ENCODE results near the gene FOCAD.

FOCAD gene, protein sequence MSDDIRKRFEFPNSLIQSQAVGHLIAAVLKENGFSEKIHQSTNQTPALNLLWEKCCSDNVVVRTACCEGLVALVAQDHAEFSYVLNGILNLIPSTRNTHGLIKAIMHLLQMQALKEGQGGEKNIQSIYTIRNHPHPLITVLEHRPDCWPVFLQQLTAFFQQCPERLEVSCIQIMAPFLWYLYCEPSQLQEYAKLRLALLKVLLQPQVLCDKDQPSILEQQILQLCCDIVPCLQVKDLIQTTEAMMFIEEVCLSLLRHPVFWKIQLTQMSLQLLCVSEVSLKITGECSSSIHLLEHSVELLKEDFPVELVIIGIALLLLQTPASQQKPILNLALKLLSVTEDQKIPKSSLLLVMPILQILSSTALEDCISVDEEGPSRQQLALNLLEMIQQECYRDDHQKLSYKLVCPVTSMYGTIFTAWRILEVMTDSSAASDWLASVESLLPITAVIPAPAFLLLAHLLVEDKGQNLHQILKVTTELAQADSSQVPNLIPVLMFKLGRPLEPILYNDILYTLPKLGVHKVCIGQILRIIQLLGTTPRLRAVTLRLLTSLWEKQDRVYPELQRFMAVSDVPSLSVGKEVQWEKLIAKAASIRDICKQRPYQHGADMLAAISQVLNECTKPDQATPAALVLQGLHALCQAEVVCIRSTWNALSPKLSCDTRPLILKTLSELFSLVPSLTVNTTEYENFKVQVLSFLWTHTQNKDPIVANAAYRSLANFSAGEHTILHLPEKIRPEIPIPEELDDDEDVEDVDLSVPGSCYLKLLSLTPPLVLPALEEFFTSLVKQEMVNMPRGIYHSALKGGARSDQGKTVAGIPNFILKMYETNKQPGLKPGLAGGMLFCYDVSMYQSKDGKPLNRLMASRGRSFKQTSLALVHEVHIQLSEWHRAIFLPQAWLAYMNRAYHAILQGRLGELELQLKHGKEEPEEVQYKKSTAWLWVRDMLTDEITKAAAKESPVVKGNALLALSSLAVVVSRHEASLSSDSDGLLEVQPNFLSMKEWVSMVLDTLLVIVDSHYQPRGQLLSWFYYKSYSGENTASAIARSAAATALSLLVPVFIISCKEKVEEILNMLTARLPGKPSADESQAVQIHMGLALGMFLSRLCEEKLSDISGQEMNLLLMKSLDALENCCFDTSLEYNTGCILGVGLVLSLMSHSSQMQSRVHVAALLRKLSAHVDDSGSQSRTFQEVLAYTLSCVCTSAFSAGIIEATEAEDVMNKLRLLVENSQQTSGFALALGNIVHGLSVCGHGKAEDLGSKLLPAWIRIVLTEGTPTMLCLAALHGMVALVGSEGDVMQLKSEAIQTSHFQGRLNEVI (N-terminal part only)

DNA sequence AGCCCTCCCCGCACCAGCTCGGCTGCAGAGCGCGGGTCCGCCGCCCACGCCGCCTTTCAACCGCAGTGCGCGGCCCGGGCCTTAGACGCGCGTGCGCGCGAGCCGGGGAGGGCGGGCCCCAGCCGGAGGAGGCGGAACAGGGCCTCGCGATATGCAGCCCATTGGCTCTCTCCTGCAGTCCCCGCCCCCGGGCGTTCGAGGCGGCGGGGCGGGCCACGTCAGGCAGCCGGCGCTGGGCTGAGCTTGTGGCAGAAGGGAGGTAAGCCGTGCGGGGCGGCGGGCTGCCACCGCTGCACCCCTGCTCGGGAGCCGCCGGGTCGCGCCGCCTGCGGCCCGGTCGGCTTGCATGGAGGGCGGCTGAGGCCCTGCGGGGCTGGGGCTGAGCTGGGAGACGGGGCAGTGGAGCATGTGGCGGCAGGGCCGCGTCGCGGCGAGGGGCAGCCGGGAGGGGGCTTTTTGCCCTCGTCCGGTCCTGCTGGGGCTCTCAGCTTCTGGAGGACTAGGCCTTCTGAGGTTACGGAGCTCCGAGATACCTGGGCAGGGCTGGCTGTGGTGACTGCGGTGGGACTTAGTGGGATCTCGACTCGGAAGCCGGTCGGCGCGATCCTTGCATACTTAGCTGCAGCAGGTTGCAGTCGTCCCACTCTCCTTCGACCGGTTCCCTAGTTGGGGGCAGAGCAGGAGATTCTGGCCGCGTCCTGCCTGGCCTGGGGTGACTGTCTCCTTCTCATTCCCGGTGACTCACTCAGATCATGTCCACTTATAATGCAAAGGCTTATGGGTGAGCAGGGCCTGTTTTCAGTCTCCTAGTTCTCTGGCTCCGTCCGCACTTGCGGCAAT is at the start of gene FOCAD:
FOCAD (plus strand) TSS at position 225 of the 840 bp plus-strand sequence. CDS start 31,095 bp downstream, outside the sequence.
- Histone ChIP-seq H3K36me3 (ENCODE audit: control insufficient read depth in 2 of 2, insufficient read depth in 1 of 2, low read length in 2 of 2) (no peaks in the 10 kb centered on the region), H3K27ac (ENCODE audit: extremely low read depth, low read depth, low read length) (peak within 1 kb of the TSS; percentile 91), H3K4me1 (ENCODE audit: control insufficient read depth, insufficient read depth, low read length) (peaks cover 8% of the 10 kb centered on the region; the same call in 1 of the 2 replicates), H3K9me3 (ENCODE audit: control insufficient read depth, insufficient read depth, low read depth, low read length) (no peaks in the 10 kb centered on the region), H3K4me3 (ENCODE audit: low read depth, low read length) (peak within 1 kb of the TSS; percentile 87)
- POLR2A ChIA-PET: interaction anchor here (0.5 to 2.3 kb wide), 42 partner anchors 8 to 1453 kb away, joined by 3 to 53 read pairs (median 5); partner anchors contain the start of gene MLLT3
- CTCF ChIA-PET: interaction anchor here (0.5 to 1.5 kb wide), 10 partner anchors 14 to 200 kb away, joined by 3 to 6 read pairs (median 4); no protein-coding TSS in a partner anchor
- TF ChIP-seq ZNF302 (tag by site-specific recombination; IDR thresholded peaks at IDR 0.05; ENCODE audit: low read depth) (no peak), ZNF114 (tag by site-specific recombination; IDR thresholded peaks at IDR 0.05) (no peak), EGR2 (tag by site-specific recombination; IDR thresholded peaks at IDR 0.05; ENCODE audit: low read depth) (peak; percentile 40; the same call in 1 of the 2 replicates), SCRT2 (tag by site-specific recombination; IDR thresholded peaks at IDR 0.05) (no peak), ZBTB17 (tag by site-specific recombination; IDR thresholded peaks at IDR 0.05) (peak; percentile 81), ZNF416 (tag by site-specific recombination; IDR thresholded peaks at IDR 0.05) (no peak), MEIS1 (CRISPR knock-in tag; IDR thresholded peaks at IDR 0.05; ENCODE audit: borderline replicate concordance) (no peak), GFI1B (tag by site-specific recombination; IDR thresholded peaks at IDR 0.05) (no peak), IKZF3 (tag by site-specific recombination; IDR thresholded peaks at IDR 0.05) (no peak), RBAK (tag by site-specific recombination; IDR thresholded peaks at IDR 0.05) (no peak), ZNF404 (tag by site-specific recombination; IDR thresholded peaks at IDR 0.05) (no peak), HOXD13 (CRISPR knock-in tag; IDR thresholded peaks at IDR 0.05; ENCODE audit: borderline replicate concordance) (no peak), ZSCAN16 (tag by site-specific recombination; IDR thresholded peaks at IDR 0.05) (no peak), ZNF600 (tag by site-specific recombination; IDR thresholded peaks at IDR 0.05) (peak; percentile 84), ZNF23 (tag by site-specific recombination; IDR thresholded peaks at IDR 0.05; ENCODE audit: borderline replicate concordance) (no peak)
- TF ChIP-seq, protein P1, sequence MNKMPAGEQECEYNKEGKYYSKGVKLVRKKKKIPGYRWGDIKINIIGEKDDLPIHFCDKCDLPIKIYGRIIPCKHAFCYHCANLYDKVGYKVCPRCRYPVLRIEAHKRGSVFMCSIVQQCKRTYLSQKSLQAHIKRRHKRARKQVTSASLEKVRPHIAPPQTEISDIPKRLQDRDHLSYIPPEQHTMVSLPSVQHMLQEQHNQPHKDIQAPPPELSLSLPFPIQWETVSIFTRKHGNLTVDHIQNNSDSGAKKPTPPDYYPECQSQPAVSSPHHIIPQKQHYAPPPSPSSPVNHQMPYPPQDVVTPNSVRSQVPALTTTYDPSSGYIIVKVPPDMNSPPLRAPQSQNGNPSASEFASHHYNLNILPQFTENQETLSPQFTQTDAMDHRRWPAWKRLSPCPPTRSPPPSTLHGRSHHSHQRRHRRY (tag by site-specific recombination; IDR thresholded peaks at IDR 0.05): no peak
- TF ChIP-seq, protein P2, sequence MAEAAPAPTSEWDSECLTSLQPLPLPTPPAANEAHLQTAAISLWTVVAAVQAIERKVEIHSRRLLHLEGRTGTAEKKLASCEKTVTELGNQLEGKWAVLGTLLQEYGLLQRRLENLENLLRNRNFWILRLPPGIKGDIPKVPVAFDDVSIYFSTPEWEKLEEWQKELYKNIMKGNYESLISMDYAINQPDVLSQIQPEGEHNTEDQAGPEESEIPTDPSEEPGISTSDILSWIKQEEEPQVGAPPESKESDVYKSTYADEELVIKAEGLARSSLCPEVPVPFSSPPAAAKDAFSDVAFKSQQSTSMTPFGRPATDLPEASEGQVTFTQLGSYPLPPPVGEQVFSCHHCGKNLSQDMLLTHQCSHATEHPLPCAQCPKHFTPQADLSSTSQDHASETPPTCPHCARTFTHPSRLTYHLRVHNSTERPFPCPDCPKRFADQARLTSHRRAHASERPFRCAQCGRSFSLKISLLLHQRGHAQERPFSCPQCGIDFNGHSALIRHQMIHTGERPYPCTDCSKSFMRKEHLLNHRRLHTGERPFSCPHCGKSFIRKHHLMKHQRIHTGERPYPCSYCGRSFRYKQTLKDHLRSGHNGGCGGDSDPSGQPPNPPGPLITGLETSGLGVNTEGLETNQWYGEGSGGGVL (tag by site-specific recombination; IDR thresholded peaks at IDR 0.05): no peak; the same call in 1 of the 2 replicates
- TF ChIP-seq, protein P3, sequence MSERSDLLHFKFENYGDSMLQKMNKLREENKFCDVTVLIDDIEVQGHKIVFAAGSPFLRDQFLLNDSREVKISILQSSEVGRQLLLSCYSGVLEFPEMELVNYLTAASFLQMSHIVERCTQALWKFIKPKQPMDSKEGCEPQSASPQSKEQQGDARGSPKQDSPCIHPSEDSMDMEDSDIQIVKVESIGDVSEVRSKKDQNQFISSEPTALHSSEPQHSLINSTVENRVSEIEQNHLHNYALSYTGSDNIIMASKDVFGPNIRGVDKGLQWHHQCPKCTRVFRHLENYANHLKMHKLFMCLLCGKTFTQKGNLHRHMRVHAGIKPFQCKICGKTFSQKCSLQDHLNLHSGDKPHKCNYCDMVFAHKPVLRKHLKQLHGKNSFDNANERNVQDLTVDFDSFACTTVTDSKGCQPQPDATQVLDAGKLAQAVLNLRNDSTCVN (tag by site-specific recombination; optimal IDR thresholded peaks at IDR 0.05): peak; percentile 79
- TF ChIP-seq, protein P4, sequence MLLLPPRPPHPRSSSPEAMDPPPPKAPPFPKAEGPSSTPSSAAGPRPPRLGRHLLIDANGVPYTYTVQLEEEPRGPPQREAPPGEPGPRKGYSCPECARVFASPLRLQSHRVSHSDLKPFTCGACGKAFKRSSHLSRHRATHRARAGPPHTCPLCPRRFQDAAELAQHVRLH (tag by site-specific recombination; IDR thresholded peaks at IDR 0.05): no peak
- TF ChIP-seq, protein P5, sequence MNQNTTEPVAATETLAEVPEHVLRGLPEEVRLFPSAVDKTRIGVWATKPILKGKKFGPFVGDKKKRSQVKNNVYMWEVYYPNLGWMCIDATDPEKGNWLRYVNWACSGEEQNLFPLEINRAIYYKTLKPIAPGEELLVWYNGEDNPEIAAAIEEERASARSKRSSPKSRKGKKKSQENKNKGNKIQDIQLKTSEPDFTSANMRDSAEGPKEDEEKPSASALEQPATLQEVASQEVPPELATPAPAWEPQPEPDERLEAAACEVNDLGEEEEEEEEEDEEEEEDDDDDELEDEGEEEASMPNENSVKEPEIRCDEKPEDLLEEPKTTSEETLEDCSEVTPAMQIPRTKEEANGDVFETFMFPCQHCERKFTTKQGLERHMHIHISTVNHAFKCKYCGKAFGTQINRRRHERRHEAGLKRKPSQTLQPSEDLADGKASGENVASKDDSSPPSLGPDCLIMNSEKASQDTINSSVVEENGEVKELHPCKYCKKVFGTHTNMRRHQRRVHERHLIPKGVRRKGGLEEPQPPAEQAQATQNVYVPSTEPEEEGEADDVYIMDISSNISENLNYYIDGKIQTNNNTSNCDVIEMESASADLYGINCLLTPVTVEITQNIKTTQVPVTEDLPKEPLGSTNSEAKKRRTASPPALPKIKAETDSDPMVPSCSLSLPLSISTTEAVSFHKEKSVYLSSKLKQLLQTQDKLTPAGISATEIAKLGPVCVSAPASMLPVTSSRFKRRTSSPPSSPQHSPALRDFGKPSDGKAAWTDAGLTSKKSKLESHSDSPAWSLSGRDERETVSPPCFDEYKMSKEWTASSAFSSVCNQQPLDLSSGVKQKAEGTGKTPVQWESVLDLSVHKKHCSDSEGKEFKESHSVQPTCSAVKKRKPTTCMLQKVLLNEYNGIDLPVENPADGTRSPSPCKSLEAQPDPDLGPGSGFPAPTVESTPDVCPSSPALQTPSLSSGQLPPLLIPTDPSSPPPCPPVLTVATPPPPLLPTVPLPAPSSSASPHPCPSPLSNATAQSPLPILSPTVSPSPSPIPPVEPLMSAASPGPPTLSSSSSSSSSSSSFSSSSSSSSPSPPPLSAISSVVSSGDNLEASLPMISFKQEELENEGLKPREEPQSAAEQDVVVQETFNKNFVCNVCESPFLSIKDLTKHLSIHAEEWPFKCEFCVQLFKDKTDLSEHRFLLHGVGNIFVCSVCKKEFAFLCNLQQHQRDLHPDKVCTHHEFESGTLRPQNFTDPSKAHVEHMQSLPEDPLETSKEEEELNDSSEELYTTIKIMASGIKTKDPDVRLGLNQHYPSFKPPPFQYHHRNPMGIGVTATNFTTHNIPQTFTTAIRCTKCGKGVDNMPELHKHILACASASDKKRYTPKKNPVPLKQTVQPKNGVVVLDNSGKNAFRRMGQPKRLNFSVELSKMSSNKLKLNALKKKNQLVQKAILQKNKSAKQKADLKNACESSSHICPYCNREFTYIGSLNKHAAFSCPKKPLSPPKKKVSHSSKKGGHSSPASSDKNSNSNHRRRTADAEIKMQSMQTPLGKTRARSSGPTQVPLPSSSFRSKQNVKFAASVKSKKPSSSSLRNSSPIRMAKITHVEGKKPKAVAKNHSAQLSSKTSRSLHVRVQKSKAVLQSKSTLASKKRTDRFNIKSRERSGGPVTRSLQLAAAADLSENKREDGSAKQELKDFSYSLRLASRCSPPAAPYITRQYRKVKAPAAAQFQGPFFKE (tag by site-specific recombination; IDR thresholded peaks at IDR 0.05; ENCODE audit: borderline replicate concordance): no peak

Measured in HEK293 (cell line).